Mesenchymal stem cell (in vitro differentiated cells and primary cell): ENCODE results near the gene PTGER4.
"Not testable (repeated sequence)": the region's sequence is repeated elsewhere in the genome, so short reads cannot be mapped to it uniquely, and the experiment has no call there.

Experiments
- DNase-seq: peaks from one replicate; pipeline ENCODE4 v3.0.0-alpha.2; 2013
- H2AFZ ChIP-seq: one replicate; pipeline ENCODE4 v1.6.1; 2013; ENCODE audit warnings: low read depth, mild to moderate bottlenecking, control low read depth, inconsistent platforms, low read length, moderate library complexity
- H2AK5ac ChIP-seq: 2 replicates; pipeline ENCODE4 v1.6.1; 2013; ENCODE audit warnings: low read length, moderate library complexity, mild to moderate bottlenecking, inconsistent platforms; ENCODE audit not compliant: severe bottlenecking
- H2BK120ac ChIP-seq: one replicate; pipeline ENCODE4 v1.6.1; 2013; ENCODE audit warnings: low read depth, mild to moderate bottlenecking, inconsistent platforms, low read length, moderate library complexity
- H2BK12ac ChIP-seq, 2 experiments: one replicate each; pipeline ENCODE4 v1.6.1; 2013; ENCODE audit warnings: inconsistent platforms in 2 of 2, low read length in 2 of 2, mild to moderate bottlenecking in 2 of 2, moderate library complexity in 2 of 2, control low read depth in 1 of 2
- H2BK15ac ChIP-seq: one replicate; pipeline ENCODE4 v1.6.1; 2013; ENCODE audit warnings: mild to moderate bottlenecking, low read depth, inconsistent platforms; ENCODE audit not compliant: poor library complexity, severe bottlenecking
- H2BK5ac ChIP-seq: 2 replicates; pipeline ENCODE4 v1.6.1; 2013; ENCODE audit warnings: low read depth, mild to moderate bottlenecking, low read length, control low read depth, inconsistent platforms; ENCODE audit not compliant: poor library complexity, severe bottlenecking
- H3K14ac ChIP-seq, 2 experiments: one replicate each; pipeline ENCODE4 v1.6.1; 2013; ENCODE audit warnings: inconsistent platforms in 2 of 2, low read length in 2 of 2, control low read depth in 1 of 2, mild to moderate bottlenecking in 1 of 2, moderate library complexity in 1 of 2
- H3K18ac ChIP-seq, 2 experiments: one replicate each; pipeline ENCODE4 v1.6.1; 2013; ENCODE audit warnings: inconsistent platforms in 2 of 2, low read length in 2 of 2, control low read depth in 1 of 2, low read depth in 1 of 2, mild to moderate bottlenecking in 1 of 2
- H3K23ac ChIP-seq, 2 experiments: one replicate each; pipeline ENCODE4 v1.6.1; 2013; ENCODE audit warnings: inconsistent platforms in 2 of 2, low read length in 2 of 2, mild to moderate bottlenecking in 2 of 2, moderate library complexity in 2 of 2, control low read depth in 1 of 2
- H3K27ac ChIP-seq: 2 replicates; pipeline ENCODE4 v1.5.1; 2013; ENCODE audit warnings: mild to moderate bottlenecking, moderate library complexity, low read length, control low read depth, inconsistent platforms; ENCODE audit not compliant: poor library complexity, severe bottlenecking
- H3K27me3 ChIP-seq, 2 experiments: 2 replicates each; pipeline versions ENCODE4 v1.6.1 to v1.7.0; 2013; ENCODE audit warnings: low read length in 2 of 2, mild to moderate bottlenecking in 2 of 2, moderate library complexity in 2 of 2, control low read depth in 1 of 2, inconsistent platforms in 1 of 2; ENCODE audit not compliant: control insufficient read depth in 1 of 2, insufficient read depth in 1 of 2
- H3K36me3 ChIP-seq, 2 experiments: 2 replicates each; pipeline versions ENCODE4 v1.6.1 to v1.7.0; 2013; ENCODE audit warnings: low read length in 2 of 2, control low read depth in 1 of 2, inconsistent platforms in 1 of 2, low read depth in 1 of 2, mild to moderate bottlenecking in 1 of 2; ENCODE audit not compliant: insufficient read depth in 2 of 2, control insufficient read depth in 1 of 2
- H3K4ac ChIP-seq, 2 experiments: one replicate each; pipeline ENCODE4 v1.6.1; 2013; ENCODE audit warnings: inconsistent platforms in 2 of 2, low read length in 2 of 2, mild to moderate bottlenecking in 2 of 2, moderate library complexity in 2 of 2, control low read depth in 1 of 2, low read depth in 1 of 2
- H3K4me1 ChIP-seq: 2 replicates; pipeline ENCODE4 v1.6.1; 2013; ENCODE audit warnings: low read depth, low read length, control low read depth; ENCODE audit not compliant: control insufficient read depth, insufficient read depth
- H3K4me2 ChIP-seq: 2 replicates; pipeline ENCODE4 v1.6.1; 2013; ENCODE audit warnings: low read length, mild to moderate bottlenecking, inconsistent platforms; ENCODE audit not compliant: poor library complexity, severe bottlenecking
- H3K4me3 ChIP-seq, 2 experiments: 2 replicates each; pipeline versions ENCODE4 v1.5.1 to v1.7.0; 2013; ENCODE audit warnings: low read length in 2 of 2, mild to moderate bottlenecking in 2 of 2, control low read depth in 1 of 2, low read depth in 1 of 2; ENCODE audit not compliant: insufficient read depth in 1 of 2
- H3K79me1 ChIP-seq: replicated peaks from 2 replicates; pipeline ENCODE4 v1.6.1; 2013; ENCODE audit warnings: mild to moderate bottlenecking, control low read depth, low read length, inconsistent platforms; ENCODE audit not compliant: poor library complexity, severe bottlenecking
- H3K9ac ChIP-seq: 2 replicates; pipeline ENCODE4 v1.7.0; 2013; ENCODE audit warnings: mild to moderate bottlenecking, low read length, moderate library complexity
- H3K9me3 ChIP-seq: 2 replicates; pipeline ENCODE4 v1.7.0; 2013; ENCODE audit warnings: mild to moderate bottlenecking, low read length; ENCODE audit not compliant: control insufficient read depth
- H4K8ac ChIP-seq: one replicate; pipeline ENCODE4 v1.6.1; 2013; ENCODE audit warnings: inconsistent platforms, mild to moderate bottlenecking, low read length, moderate library complexity
- H4K91ac ChIP-seq: one replicate; pipeline ENCODE4 v1.6.1; 2013; ENCODE audit warnings: mild to moderate bottlenecking, low read length, inconsistent platforms
- WGBS: methylation state at CpG from one replicate; pipeline ENCODE4 v1.1.7; 2013; ENCODE audit warnings: mixed read lengths; 5-methylcytosine and 5-hydroxymethylcytosine counted together

Gene PTGER4

DNA sequence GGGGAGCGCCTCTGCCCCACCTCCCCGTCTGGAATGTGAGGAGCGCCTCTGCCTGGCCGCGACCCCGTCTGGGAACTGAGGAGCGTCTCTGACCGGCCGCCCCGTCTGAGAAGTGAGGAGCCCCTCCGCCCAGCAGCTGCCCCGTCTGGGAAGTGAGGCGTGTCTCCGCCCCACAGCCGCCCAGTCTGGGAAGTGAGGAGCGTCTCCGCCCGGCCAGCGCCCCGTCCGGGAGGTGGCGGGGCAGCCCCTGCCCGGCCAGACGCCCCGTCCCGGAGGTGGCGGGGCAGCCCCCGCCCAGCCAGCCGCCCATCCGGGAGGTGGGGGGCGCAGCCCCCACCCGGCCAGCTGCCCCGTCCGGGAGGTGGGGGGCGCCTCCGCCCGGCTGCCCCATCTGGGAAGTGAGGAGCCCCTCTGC lies 42.8 kb downstream of the PTGER4 start:
- not testable (repeated sequence) for H3K79me1 ChIP-seq, H3K18ac ChIP-seq, H2BK15ac ChIP-seq, H2BK5ac ChIP-seq, H3K4ac ChIP-seq, H4K8ac ChIP-seq, H3K9me3 ChIP-seq, H3K9ac ChIP-seq, H4K91ac ChIP-seq, H3K4me2 ChIP-seq, H2AFZ ChIP-seq, H3K4me1 ChIP-seq, H2BK120ac ChIP-seq, H2AK5ac ChIP-seq, H3K14ac ChIP-seq, H2BK12ac ChIP-seq, H3K23ac ChIP-seq, H3K27me3 ChIP-seq, H3K27ac ChIP-seq, DNase-seq, H3K4me3 ChIP-seq
- 96% methylated on average over 37 of the region's 37 CpGs for WGBS
- peaks cover 5 to 15% of the 10 kb centered on the region in 2 experiments for H3K36me3 ChIP-seq

DNA sequence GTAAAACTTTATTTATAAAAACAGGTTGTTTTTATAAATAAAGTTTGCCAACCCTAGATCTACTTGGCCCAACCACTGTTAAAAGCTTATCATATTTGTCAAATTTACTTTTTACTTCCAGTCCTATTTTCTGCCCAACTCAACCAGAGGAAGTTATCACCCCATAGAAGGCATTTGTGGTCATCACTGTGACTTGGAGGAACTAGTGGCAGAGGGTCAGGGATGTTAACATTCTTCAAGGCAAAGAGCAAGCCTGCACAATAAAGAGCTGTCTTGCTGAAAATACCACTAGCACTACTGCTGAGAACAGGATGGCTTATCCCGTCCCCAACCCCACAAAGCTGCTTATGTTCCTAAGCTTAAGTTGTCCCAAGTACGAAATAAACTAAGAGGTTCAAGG lies 53.7 kb downstream of the PTGER4 start:
- H2AK5ac ChIP-seq: no peak overlapping the region
- H3K18ac ChIP-seq: no peak overlapping the region
- peaks cover 0 to 3% of the 10 kb centered on the region in 2 experiments for H3K36me3 ChIP-seq
- no peak overlapping the region for H2BK5ac ChIP-seq
- peaks cover 2% of the 10 kb centered on the region for H3K4me1 ChIP-seq
- H3K23ac ChIP-seq: no peak overlapping the region
- no CpG with 5 or more reads among the region's 2 CpGs for WGBS
- H3K79me1 ChIP-seq: peaks cover 21% of the 10 kb centered on the region
- H4K91ac ChIP-seq: no peak overlapping the region
- H2BK15ac ChIP-seq: no peak overlapping the region
- no peak overlapping the region for H2BK120ac ChIP-seq
- no peaks in the 10 kb centered on the region for H3K27me3 ChIP-seq
- no peak for DNase-seq
- peak overlapping the region; percentile 34 for H3K27ac ChIP-seq
- H3K9ac ChIP-seq: no peak overlapping the region
- H3K14ac ChIP-seq: no peak overlapping the region
- H3K9me3 ChIP-seq: no peaks in the 10 kb centered on the region
- H3K4me2 ChIP-seq: no peak overlapping the region
- no peak overlapping the region for H2BK12ac ChIP-seq
- H4K8ac ChIP-seq: no peak overlapping the region
- H3K4ac ChIP-seq: no peak overlapping the region
- no peak overlapping the region for H2AFZ ChIP-seq
- H3K4me3 ChIP-seq: no peak overlapping the region

DNA sequence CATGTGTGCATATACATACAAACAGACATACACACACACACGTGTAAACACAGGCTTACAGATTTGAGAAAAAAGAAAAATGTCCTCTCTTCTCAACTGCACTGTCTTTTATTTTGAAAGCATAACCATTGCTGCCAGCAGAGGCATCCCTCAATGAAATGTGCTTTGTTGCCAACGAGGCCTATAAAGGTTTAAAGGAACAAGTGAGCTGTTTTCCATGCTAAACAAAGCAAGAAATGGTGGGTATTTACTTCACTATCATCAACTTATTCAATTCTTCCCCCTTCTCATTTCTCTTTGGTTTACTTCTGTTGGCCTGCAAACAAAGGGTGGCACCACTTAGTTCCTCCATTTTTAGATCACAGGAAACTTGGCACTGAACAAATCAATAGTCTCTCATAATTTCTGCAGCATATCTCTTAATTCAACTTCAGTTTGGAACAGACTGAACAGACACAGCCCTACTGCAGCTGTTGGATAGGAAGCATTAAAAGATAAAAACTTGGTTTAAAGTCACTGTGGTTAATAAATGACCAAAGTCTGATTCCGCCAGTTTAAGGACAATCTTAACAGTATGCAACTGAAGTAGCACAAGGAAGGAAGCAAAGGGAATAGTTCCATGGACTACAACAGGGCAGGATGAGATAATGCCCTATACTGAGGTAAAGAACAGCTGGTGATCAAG lies 54.3 kb downstream of the PTGER4 start:
- Histone ChIP-seq H2BK12ac (no peak overlapping the region), H3K14ac (no peak overlapping the region), H3K23ac (no peak overlapping the region), H2BK120ac (no peak overlapping the region), H2AFZ (no peak overlapping the region), H3K27ac (peak overlapping the region; percentile 62), H3K36me3 (peaks cover 0 to 3% of the 10 kb centered on the region in 2 experiments), H3K4ac (no peak overlapping the region), H3K27me3 (no peaks in the 10 kb centered on the region), H2AK5ac (no peak overlapping the region), H4K8ac (no peak overlapping the region), H3K4me2 (no peak overlapping the region), H3K79me1 (peaks cover 21% of the 10 kb centered on the region), H2BK5ac (no peak overlapping the region), H4K91ac (no peak overlapping the region), H3K4me3 (no peak overlapping the region), H2BK15ac (no peak overlapping the region), H3K4me1 (peaks cover 2% of the 10 kb centered on the region), H3K9me3 (no peaks in the 10 kb centered on the region), H3K9ac (peak overlapping the region; percentile 13), H3K18ac (no peak overlapping the region)
- WGBS: 81% methylated on average over 3 of the region's 3 CpGs
- DNase-seq: no peak

DNA sequence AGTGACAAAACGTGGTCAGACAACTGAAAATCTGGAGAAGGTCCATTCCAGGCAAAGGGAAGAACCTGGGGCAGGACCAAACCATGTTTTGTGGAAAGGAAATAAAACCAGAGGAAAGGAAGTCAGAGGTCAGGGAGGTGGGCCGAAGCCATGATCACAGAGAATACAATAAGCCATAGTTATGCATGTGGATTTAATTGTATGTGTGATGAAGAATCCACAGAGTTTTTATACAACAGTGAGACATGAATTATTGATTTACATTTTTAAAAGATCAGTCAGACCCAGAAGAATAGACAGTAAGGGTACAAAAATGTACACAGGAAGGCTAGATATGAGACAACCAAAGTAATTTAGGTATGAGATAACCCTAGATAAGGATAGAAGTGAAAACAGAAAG lies 55.3 kb downstream of the PTGER4 start:
- peak overlapping the region in 1 of 2 experiments; percentile 72 for H3K18ac ChIP-seq
- no peak overlapping the region for H4K91ac ChIP-seq
- H2AFZ ChIP-seq: no peak overlapping the region
- no peak overlapping the region for H2AK5ac ChIP-seq
- H2BK120ac ChIP-seq: no peak overlapping the region
- H3K9me3 ChIP-seq: no peaks in the 10 kb centered on the region
- H3K4ac ChIP-seq: no peak overlapping the region
- peak overlapping the region; percentile 13 for H3K9ac ChIP-seq
- no peak overlapping the region for H3K4me3 ChIP-seq
- H3K4me1 ChIP-seq: peaks cover 2% of the 10 kb centered on the region
- DNase-seq: no peak
- no peak overlapping the region for H2BK12ac ChIP-seq
- peaks cover 21% of the 10 kb centered on the region for H3K79me1 ChIP-seq
- no peak overlapping the region for H4K8ac ChIP-seq
- no peaks in the 10 kb centered on the region for H3K27me3 ChIP-seq
- no peak overlapping the region for H3K4me2 ChIP-seq
- peaks cover 0 to 9% of the 10 kb centered on the region in 2 experiments for H3K36me3 ChIP-seq
- H3K23ac ChIP-seq: no peak overlapping the region
- no peak overlapping the region for H2BK5ac ChIP-seq
- no peak overlapping the region for H3K14ac ChIP-seq
- no peak overlapping the region for H3K27ac ChIP-seq
- H2BK15ac ChIP-seq: no peak overlapping the region
- WGBS: 68% methylated on average over 2 of the region's 2 CpGs
